ENCODE data around the gene NPPA. TPM values are rescaled to one million over a fixed set of nuclear protein-coding genes. Genes with fewer than 3 reads are reported as not detected.
A peak's percentile ranks its signal among the peaks of the same experiment; 100 is the strongest.

The NPPA gene
- total RNA-seq, 1 donor from 2014 or later, result 0.47 TPM

DNA sequence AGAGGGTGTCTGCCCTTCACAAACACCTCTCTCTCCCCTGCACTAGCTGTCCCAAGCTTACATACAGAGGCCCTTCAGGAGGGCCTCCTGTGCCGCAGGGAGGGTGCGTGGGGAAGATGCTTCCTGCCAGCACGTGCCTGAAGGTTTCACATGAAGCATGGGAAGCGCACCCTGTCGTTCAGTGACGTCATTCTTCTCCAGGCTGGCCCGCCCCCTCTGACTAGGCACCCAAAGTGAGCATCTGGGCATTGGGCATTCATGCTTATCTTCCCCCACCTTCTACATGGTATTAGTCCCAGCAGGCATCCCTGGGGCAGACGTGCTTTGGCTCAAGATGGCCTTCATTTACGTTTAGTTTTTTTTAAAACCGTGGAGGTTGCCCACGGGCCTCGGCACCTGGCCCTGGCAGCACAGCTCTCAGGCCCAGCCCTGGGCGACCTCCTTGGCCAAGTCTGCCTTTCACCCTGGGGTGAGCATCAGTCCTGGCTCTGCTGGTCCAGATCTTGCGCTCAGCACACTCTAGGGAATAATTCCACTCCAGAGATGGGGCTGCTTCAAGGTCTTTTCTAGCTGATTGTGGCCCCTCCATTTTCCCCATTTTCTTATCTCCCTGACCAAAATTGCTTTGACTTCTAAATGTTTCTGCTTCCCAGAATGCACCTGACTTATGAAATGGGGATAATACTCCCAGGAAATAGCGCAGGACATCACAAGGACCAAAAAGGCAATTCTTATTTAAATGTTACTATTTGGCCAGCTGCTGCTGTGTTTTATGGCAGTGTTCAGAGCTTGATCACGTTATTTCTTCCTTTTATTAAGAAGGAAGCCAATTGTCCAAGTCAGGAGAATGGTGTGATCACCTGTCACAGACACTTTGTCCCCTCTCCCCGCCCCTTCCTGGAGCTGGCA, 6.1 kb downstream of the NPPA start:
- no peak for DNase-seq

DNA sequence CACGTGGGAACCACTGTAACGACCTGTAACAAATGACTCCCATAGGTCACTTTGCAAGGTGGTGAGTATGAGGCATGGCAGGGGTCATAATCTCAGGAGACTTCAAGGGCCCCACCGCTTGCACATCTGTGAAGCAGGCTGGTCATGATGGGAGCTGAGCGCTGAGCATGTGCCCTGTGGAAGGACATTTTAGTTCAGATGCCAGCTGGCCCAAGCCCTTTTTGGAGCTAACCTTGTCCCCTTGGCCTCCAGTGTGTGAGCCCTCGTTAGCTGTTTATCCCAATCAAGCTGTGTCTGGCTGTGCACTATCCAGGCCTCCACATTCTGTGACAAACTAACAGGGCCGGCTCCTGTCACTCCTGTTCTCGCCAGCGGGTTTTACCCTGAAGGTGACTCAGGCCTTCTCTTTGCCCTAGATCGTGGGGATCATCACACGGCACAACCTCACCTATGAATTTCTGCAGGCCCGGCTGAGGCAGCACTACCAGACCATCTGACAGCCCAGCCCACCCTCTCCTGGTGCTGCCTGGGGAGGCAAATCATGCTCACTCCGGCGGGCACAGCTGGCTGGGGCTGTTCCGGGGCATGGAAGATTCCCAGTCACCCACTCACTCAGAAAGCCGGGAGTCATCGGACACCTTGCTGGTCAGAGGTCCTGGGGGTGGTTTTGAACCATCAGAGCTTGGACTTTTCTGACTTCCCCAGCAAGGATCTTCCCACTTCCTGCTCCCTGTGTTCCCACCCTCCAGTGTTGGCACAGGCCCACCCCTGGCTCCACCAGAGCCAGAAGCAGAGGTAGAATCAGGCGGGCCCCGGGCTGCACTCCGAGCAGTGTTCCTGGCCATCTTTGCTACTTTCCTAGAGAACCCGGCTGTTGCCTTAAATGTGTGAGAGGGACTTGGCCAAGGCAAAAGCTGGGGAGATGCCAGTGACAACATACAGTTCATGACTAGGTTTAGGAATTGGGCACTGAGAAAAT, 7.6 kb downstream of the NPPA start:
- no peak for DNase-seq

DNA sequence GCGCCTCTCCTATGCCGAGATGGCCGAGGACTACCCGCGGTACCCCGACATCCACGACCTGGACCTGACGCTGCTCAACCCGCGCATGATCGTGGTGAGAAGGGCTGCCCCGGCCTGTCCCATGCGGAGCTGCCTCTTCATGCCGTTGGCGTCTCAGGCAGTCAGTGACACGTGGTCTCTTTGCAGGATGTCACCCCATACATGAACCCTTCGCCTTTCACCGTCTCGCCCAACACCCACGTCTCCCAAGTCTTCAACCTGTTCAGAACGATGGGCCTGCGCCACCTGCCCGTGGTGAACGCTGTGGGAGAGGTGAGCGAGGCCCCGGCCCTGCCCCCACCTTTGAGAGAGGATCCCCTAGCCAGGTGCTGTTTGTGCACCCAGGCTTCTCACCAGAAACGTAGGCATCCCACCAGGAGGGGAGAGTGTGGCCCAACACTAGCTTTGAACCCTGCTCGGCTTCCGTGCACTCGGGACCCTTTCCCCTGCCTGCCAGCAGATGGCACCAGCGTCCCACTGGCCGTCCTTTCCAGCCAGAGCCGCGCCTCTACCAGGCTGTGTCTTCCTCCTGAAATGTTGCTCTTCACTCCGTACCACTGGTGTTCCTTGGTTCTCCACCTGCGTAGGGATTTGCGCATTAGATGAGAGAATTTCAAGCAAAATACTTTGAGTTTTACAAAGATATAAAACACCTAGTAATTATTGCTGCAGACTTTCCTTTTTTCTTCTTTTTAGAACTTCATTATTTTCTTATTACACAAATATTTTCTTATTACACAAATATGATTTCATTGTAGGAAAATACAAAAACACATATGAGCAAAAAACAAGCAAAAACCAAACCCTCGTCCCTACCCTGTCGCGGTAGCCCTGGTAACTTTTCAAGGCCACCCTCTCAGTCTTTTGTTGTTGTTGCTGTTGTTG, 9.0 kb downstream of the NPPA start:
- peak; percentile 56 for DNase-seq

DNA sequence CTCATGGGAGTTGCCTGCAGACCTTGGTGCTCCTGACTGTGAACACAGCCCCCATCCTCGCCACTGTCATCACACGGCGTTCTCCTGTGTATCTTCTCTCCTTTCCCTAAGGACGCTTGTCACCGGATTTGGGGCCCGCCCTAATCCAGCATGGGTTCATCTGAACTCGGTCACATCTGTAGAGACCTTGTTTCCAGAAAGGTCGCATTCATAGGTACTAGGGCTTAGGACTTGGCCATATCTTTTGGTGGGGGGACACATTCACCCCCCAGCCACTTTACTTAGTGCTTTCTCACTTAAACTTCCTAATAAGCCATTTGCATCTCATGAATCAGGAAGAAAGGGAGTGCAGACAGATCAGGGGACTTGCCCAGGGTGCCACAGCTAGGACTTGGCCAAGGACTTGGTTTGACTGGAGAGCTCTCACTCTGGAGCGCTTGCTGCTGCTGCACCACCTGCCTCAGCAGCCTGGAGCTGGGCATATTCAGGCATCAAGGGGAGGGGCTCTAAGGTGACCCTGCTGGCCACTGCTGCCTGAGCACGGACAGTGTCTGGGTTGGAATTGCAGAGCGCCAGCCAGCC, 9.7 kb downstream of the NPPA start:
- DNase-seq, result no peak

DNA sequence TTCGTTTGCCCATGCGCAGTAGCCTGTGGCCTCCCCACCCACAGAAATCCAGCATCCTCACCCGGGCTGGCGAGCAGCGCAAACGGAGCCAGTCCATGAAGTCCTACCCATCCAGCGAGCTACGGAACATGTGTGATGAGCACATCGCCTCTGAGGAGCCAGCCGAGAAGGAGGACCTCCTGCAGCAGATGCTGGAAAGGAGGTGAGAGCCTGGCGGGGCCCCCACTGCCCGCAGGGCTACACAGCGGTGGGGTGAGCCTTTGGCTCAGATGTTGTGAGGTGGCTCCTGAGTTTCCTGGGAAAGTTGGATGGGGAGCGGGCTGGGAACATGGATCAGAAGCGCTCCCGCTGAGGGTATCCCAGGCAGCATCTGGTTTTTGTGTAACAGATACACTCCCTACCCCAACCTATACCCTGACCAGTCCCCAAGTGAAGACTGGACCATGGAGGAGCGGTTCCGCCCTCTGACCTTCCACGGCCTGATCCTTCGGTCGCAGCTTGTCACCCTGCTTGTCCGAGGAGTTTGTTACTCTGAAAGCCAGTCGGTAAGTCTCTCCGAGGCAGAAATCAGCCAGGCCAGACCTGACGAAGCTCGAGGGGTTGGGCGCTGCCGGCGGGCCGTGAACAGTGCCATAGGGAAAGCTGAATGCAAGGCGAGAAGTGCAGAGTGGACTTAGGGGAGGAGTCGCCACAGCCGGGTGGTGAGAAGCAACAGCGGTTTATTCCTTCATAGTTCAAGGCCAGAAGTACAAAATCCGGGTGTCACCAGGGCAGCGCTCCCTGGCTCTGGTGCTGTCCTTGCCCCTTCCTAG, 10.4 kb downstream of the NPPA start:
- no peak for DNase-seq

DNA sequence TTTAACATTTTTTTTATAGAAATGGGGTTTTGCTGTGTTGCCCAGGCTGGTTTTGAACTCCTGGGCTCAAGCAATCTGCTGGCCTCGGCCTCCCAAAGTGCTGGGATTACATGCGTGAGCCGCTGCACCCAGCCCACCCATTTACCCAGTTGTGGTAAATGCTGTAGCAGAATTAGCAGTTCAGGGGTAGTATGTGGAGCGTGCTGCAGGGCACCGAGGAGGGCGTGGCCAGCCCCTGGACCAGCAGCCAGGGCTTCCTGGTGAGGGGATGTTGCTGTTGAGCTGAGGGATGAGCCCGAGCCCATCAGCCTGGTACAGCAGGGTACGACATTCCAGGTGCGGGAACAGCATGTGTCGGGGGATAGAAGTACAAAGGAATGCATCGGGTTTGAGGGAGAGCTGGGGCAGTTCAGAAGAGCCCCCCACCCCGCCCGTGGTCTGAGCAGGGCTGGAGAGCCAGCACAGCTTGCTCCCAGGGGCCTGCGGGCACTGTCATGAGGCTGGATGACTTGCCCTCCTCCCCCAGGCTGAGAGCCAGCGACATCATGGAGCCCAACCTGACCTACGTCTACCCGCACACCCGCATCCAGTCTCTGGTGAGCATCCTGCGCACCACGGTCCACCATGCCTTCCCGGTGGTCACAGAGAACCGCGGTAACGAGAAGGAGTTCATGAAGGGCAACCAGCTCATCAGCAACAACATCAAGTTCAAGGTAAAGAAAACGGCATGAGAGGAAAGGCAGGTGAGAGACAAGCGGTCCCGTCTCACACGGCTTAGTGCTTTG, 11.9 kb downstream of the NPPA start:
- DNase-seq, result no peak

DNA sequence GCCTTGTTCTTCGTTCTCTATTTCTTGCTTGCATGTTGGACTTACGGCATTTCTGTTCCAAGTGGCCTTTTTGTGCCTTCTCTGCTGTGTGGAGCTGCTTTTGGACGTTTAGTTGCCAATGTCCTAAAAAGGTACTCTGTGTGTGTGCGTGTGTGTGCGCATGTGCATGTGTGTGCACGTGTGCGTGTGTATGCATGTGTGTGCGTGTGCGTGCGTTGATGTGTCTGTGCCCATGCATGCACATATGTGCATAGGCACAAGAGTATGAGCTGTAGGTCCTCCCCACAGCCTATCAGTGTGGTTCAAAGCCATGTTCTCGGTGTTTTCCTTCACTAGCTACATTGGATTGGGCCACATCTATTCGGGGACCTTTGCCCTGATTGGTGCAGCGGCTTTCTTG, 13.7 kb downstream of the NPPA start:
- DNase-seq, result no peak

DNA sequence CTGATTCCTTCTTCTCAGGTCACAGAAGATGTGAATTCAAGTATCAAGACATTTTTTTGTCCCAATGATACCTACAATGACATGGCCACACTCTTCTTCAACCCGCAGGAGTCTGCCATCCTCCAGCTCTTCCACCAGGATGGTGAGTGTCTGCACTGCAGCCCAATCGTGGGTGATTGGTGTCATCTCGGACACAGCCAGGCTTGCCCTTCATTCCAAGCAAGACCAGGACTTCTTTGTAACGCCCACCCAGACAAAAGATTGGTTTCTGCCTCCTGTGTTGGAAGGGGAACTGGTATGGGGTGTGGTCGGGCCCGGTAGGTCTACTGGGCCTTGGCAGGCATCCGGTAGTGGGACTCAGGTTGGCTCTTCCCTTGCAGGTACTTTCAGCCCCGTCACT, 14.1 kb downstream of the NPPA start:
- DNase-seq, result no peak

DNA sequence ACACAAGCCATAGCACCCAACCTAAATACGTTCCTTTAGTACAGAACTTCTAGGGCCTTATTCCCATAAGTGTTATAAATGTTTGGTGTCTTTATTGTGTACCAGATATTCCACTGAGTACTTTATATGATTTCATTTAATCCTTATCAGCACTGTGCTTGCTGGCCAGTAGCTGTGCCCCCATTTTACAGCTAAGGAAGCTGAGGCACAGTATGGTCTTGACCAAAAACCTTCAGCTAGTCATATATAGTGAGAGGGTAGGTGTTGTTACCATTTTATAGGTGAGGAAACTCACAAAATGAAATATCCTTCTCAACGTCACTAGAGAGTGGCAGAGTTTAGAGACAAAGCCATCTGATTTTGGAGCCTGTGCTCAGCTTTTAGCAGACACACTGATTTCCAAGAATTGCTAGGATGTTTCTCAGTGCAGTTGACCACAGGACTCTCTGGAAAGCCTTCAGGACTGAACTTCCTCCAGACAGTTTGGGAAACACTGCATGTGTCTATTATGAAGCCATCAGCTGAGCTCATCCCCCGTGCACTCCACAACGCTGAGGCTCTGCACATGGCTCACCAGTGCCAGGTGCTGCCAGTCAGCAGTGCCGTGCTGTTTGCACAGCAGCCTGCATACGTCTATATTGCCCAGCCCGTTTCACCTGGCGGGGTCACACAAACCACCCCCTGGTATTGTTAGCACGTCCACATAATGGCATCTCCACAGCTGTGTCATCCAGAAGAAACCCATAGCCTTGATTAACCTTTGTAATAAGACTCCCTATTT, 15.4 kb downstream of the NPPA start:
- DNase-seq, result no peak

DNA sequence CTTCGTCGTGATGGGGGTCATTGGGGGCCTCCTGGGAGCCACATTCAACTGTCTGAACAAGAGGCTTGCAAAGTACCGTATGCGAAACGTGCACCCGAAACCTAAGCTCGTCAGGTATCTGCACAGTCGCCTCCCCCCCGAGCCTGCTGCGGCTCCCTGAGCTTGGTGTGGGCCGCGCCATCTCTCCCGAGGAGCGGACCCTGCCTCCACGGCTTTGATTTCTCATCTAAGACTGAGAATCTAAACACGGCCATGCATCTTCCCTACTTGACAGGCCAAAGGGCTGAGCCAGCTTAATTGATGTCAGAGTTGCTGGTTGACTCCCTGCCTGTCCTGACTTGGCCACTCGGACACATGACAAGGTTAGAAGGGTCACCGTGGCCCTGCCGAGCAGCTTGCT, 19.1 kb downstream of the NPPA start:
- no peak for DNase-seq

DNA sequence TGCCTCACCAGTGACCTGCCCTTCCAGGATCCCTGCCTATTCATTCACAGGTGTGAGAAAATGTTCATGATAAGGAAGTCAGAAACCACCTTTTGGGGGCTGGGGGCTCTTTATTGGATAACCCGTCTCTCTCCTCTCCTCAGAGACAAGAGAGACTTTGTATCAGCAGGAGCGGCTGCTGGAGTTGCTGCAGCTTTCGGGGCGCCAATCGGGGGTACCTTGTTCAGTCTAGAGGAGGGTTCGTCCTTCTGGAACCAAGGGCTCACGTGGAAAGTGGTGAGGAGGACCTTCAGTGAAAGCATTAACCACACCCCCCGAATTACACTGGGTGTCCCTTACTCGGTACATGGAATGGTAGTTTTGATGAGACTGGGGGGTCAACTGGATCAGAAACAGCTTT, 20.6 kb downstream of the NPPA start:
- no peak for DNase-seq

DNA sequence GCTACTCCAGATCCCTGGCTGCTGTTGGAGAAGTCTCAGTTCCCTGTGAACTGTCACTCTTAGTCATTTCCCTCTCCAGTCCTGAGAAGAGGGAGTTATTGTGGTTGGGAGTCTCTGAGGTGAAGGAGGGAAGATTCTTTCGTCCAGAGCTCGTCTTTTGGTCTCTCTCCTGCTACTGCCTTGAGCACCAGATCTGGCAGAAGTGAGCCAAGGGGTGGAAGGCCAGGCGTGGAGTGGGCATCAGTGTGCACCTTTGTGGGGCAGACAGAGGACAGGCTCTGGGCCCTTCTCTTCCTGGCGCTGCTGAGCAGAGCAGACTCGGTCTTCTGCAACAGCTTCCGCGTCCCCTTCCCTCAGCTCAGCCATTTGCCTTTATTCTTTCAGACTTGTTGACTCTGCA, 22.5 kb downstream of the NPPA start:
- DNase-seq, result no peak

DNA sequence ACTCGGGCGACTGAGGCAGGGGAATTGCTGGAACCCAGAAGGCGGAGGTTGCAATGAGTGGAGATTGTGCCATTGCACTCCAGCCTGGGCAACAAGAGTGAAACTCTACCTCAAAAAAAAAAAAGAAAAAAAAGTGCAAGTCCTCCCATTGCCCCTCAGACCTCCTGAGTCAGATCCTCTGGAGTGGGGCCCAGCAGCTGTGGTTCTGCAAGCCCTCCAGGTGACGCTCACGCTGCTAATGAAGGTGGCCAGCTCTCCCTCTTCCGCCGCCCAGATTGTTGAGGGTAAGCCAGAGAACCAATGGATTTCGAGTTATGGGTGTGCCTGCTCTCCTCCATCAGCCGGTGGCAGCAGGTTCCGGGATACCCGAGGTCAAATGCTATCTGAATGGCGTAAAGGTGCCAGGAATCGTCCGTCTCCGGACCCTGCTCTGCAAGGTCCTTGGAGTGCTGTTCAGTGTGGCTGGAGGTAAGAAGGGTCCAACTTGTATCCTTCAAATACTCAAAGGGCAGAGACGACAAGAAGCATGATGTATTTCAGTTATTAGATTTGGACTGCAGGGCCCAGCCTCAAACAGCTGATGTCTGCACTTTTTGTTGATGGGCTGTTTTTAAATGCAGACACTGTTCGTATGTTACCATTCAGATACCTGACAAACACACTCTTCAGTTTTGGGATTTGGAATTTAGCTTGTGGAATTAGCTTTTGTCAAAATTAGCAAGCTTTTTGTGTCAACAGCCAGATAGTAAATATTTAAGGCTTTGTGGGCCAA, 24.0 kb downstream of the NPPA start:
- no peak for DNase-seq

DNA sequence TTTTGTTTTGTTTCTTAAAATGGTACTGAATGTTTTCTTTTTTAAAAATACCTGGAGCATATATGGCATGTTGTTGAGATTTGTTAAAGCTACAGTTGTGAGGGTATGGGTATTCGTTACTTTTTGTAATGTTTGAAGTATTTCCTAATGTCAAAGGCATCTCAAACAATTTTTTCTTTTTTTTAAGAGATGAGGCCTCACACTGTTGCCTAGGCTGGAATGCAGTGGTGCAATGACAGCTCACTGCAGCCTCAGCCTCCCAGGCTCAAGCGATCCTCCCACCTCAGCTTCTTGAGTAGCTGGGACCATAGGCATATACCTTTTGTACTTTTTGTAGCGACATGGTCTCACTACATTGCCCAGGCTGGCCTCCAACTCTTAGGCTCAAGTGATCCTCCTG, 25.5 kb downstream of the NPPA start:
- DNase-seq, result no peak

DNA sequence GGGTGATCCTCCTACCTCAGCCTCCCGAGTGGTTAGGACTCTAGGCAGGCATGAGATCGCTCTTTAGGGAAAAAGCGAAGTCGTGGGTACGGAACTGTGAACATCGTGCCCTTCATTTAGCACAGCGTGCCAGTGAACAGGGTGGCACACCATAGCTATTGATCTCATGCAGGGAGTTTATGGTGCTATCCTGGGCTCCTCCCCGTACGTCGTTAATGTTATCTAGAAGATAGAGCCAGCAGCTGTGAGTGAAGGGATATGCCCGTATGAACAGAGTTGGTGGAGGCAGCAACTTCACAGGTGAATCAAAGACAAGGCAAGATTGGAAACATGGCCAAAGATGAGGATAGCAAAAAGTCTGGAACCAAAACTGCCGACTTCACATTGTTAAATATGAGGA, 30.4 kb downstream of the NPPA start:
- no peak for DNase-seq

DNA sequence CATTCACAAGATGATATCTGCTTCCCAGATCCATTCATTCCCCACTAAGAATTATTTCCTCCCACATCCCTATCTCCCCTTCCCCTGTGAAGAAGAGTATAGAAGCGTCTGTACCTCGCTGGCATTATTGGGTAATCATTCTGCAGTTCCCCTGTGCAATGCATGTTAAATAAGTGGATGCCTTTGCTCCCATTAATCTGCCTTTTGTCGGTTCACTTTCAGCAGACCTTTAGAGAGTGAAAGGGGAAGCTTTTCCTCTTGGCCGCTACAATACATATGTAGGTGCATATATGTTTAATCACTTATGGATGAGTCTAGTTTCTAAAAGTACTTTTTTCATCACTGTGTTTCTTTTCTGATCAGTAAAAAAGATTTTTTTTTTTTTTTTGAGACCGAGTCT, 34.6 kb downstream of the NPPA start:
- no peak for DNase-seq

DNA sequence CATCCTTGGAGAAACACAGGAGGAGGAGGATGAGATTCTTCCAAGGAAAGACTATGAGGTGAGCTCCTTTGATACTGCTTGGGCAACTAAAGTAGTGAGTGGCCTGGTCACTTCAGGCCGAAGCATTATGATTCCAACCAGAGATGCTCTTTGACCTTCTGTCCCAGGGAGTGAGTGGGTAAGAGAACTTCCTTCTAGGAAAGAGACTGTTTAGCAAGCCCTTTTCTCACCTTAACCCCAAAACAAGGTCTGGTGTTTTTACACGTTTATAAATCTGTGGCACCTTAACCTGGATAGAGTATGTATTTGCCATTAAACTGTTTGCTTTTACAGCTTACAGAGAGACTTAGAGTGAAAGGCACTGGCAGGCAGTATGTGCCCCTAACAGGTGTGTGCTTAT, 40.5 kb downstream of the NPPA start:
- no peak for DNase-seq

DNA sequence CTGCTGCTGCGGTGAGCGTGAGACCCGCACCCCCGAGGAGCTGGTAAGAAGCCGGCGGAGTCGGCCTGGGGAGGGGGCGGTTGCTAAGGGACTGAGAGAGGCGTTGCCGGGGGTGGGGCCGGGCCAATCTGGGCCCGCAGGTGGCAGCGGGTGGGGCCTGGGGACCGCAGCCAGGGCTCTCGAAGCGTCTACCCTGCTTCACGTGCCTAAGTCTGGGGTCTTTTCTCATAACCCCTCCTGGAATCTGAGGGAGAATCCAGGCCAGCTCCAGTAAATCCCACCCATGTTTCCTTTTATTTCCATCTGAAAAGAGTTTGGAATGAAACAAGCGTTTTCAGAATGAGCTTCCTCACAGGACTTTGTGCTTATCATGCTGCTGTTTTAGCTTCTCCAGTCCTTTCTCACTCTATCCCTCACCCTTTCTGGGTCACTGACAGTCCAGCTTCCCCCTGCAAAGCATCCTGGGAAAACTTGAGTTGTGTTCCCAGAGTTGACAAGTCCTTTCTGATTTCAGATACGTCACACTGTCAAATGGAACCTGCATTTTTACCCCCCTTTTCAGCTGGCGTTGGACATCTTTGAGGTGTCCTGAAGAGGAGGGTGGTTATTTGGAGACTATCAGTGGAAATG, 41.2 kb downstream of the NPPA start:
- no peak for DNase-seq
